ENCODE data around the gene SHKBP1. TPM values are rescaled to one million over a fixed set of nuclear protein-coding genes. Genes with fewer than 3 reads are reported as not detected.

The SHKBP1 gene
- total RNA-seq, 5 donors from 2014 or later (not counting 1 experiment from before 2014, with no cell fraction given), result 117 to 153 (median 142) TPM

GRCh38 chr19:40586611-40587010 is 9.9 kb downstream of the SHKBP1 start:
- Mint-ChIP-seq H3K36me3 (peaks cover 44% of the 10 kb centered on the region), H3K4me3 (no peak overlapping the region), H3K27me3 (no peaks in the 10 kb centered on the region), H3K4me1 (peaks cover 0 to 3% (median 0%) of the 10 kb centered on the region in 3 donors), H3K9me3 (no peaks in the 10 kb centered on the region), H3K27ac (no peak overlapping the region)
- WGBS (ENCODE audit: insufficient coverage), result 97% methylated on average over 14 of the region's 14 CpGs
- CTCF ChIA-PET, result no interaction called here
- H3K4me1 ChIP-seq (ENCODE audit: control insufficient read depth in 1 of 2, extremely low read depth in 1 of 2, insufficient read depth in 2 of 2, low read length in 2 of 2), result no peaks in the 10 kb centered on the region
- POLR2A ChIA-PET, result no interaction called here
- no peaks in the 10 kb centered on the region for H3K27me3 ChIP-seq (replicated peaks in 1 of 2; ENCODE audit: control insufficient read depth in 2 of 2, extremely low read depth in 1 of 2, insufficient read depth in 2 of 2, low read length in 1 of 2)
- peaks cover 14 to 70% of the 10 kb centered on the region in 2 donors for H3K36me3 ChIP-seq (ENCODE audit: control insufficient read depth in 2 of 2, extremely low read depth in 1 of 2, insufficient read depth in 1 of 2, low read length in 1 of 2)
- no peaks in the 10 kb centered on the region for H3K9me3 ChIP-seq
- H3K4me3 ChIP-seq (ENCODE audit: control insufficient read depth in 1 of 2, extremely low read depth in 1 of 2, low read length in 1 of 2), result no peak overlapping the region
- no peak overlapping the region for H3K27ac ChIP-seq (ENCODE audit: low read length)
- ATAC-seq (replicated peaks in 1 of 4) (no peak), DNase-seq (no peak)

- POLR2A ChIA-PET, result no interaction called here
- WGBS (ENCODE audit: insufficient coverage), result 92% methylated on average over 18 of the region's 19 CpGs
- CTCF ChIA-PET, result interaction anchor here in 1 of 2 donors (1.1 kb wide), 1 partner anchor 17 kb away, joined by 3 read pairs; no protein-coding TSS in a partner anchor
- Histone ChIP-seq H3K4me1 (ENCODE audit: control insufficient read depth in 1 of 2, extremely low read depth in 1 of 2, insufficient read depth in 2 of 2, low read length in 2 of 2) (no peaks in the 10 kb centered on the region), H3K27ac (ENCODE audit: low read length) (no peak overlapping the region), H3K27me3 (replicated peaks in 1 of 2; ENCODE audit: control insufficient read depth in 2 of 2, extremely low read depth in 1 of 2, insufficient read depth in 2 of 2, low read length in 1 of 2) (no peaks in the 10 kb centered on the region), H3K4me3 (ENCODE audit: control insufficient read depth in 1 of 2, extremely low read depth in 1 of 2, low read length in 1 of 2) (no peak overlapping the region), H3K36me3 (ENCODE audit: control insufficient read depth in 2 of 2, extremely low read depth in 1 of 2, insufficient read depth in 1 of 2, low read length in 1 of 2) (peaks cover 8 to 53% of the 10 kb centered on the region in 2 donors), H3K9me3 (no peaks in the 10 kb centered on the region)
- H3K4me1 Mint-ChIP-seq, result peaks cover 0 to 3% (median 0%) of the 10 kb centered on the region in 3 donors
- H3K4me3 Mint-ChIP-seq, result no peak overlapping the region
- no peaks in the 10 kb centered on the region for H3K27me3 Mint-ChIP-seq
- H3K9me3 Mint-ChIP-seq, result no peaks in the 10 kb centered on the region
- H3K27ac Mint-ChIP-seq, result no peak overlapping the region
- peaks cover 37% of the 10 kb centered on the region for H3K36me3 Mint-ChIP-seq
- ATAC-seq (replicated peaks in 1 of 4) (no peak), DNase-seq (no peak)
Observed at GRCh38 chr19:40588110-40588854, 11.6 kb downstream of the SHKBP1 start.

GRCh38 chr19:40588926-40589569 is 12.4 kb downstream of the SHKBP1 start:
- peaks cover 8 to 50% of the 10 kb centered on the region in 2 donors for H3K36me3 ChIP-seq (ENCODE audit: control insufficient read depth in 2 of 2, extremely low read depth in 1 of 2, insufficient read depth in 1 of 2, low read length in 1 of 2)
- H3K4me3 ChIP-seq (ENCODE audit: control insufficient read depth in 1 of 2, extremely low read depth in 1 of 2, low read length in 1 of 2), result no peak overlapping the region
- Mint-ChIP-seq H3K4me3 (no peak overlapping the region), H3K27ac (no peak overlapping the region), H3K36me3 (peaks cover 31% of the 10 kb centered on the region), H3K4me1 (peaks cover 0 to 4% (median 1%) of the 10 kb centered on the region in 3 donors), H3K27me3 (no peaks in the 10 kb centered on the region), H3K9me3 (no peaks in the 10 kb centered on the region)
- no peaks in the 10 kb centered on the region for H3K9me3 ChIP-seq
- DNase-seq (no peak), ATAC-seq (replicated peaks in 1 of 4) (no peak)
- POLR2A ChIA-PET, result no interaction called here
- CTCF ChIA-PET, result interaction anchor here in 1 of 2 donors (1.1 kb wide), 1 partner anchor 18 kb away, joined by 3 read pairs; no protein-coding TSS in a partner anchor
- no peaks in the 10 kb centered on the region for H3K27me3 ChIP-seq (replicated peaks in 1 of 2; ENCODE audit: control insufficient read depth in 2 of 2, extremely low read depth in 1 of 2, insufficient read depth in 2 of 2, low read length in 1 of 2)
- peaks cover 0 to 1% of the 10 kb centered on the region in 2 experiments for H3K4me1 ChIP-seq (ENCODE audit: control insufficient read depth in 1 of 2, extremely low read depth in 1 of 2, insufficient read depth in 2 of 2, low read length in 2 of 2)
- no peak overlapping the region for H3K27ac ChIP-seq (ENCODE audit: low read length)
- 100% methylated on average over 6 of the region's 9 CpGs for WGBS (ENCODE audit: insufficient coverage)

- DNase-seq (no peak), ATAC-seq (replicated peaks in 1 of 4) (no peak)
- peaks cover 6 to 10% (median 9%) of the 10 kb centered on the region in 3 donors for H3K4me1 Mint-ChIP-seq
- H3K4me1 ChIP-seq (ENCODE audit: control insufficient read depth in 1 of 2, extremely low read depth in 1 of 2, insufficient read depth in 2 of 2, low read length in 2 of 2), result peaks cover 0 to 9% of the 10 kb centered on the region in 2 experiments
- 96% methylated on average over 12 of the region's 26 CpGs for WGBS (ENCODE audit: insufficient coverage)
- peak overlapping the region in 1 of 2 donors; percentile 11 for H3K27ac Mint-ChIP-seq
- no peak overlapping the region for H3K4me3 Mint-ChIP-seq
- H3K27me3 ChIP-seq (replicated peaks in 1 of 2; ENCODE audit: control insufficient read depth in 2 of 2, extremely low read depth in 1 of 2, insufficient read depth in 2 of 2, low read length in 1 of 2), result peaks cover 0 to 3% of the 10 kb centered on the region in 2 experiments
- ChIA-PET POLR2A (no interaction called here), CTCF (no interaction called here)
- H3K27ac ChIP-seq (ENCODE audit: low read length), result no peak overlapping the region
- no peaks in the 10 kb centered on the region for H3K9me3 Mint-ChIP-seq
- peaks cover 23% of the 10 kb centered on the region for H3K36me3 Mint-ChIP-seq
- peaks cover 8 to 46% of the 10 kb centered on the region in 2 donors for H3K36me3 ChIP-seq (ENCODE audit: control insufficient read depth in 2 of 2, extremely low read depth in 1 of 2, insufficient read depth in 1 of 2, low read length in 1 of 2)
- no peak overlapping the region for H3K4me3 ChIP-seq (ENCODE audit: control insufficient read depth in 1 of 2, extremely low read depth in 1 of 2, low read length in 1 of 2)
- no peaks in the 10 kb centered on the region for H3K9me3 ChIP-seq
- H3K27me3 Mint-ChIP-seq, result no peaks in the 10 kb centered on the region
Observed at GRCh38 chr19:40589591-40590429, 13.1 kb downstream of the SHKBP1 start.

GRCh38 chr19:40590464-40591265 is 14.0 kb downstream of the SHKBP1 start:
- H3K27me3 Mint-ChIP-seq, result no peaks in the 10 kb centered on the region
- peak overlapping the region in 1 of 2 donors; percentile 11 for H3K27ac Mint-ChIP-seq
- H3K4me1 Mint-ChIP-seq, result peaks cover 6 to 13% (median 11%) of the 10 kb centered on the region in 3 donors
- no peaks in the 10 kb centered on the region for H3K9me3 Mint-ChIP-seq
- Histone ChIP-seq H3K4me3 (ENCODE audit: control insufficient read depth in 1 of 2, extremely low read depth in 1 of 2, low read length in 1 of 2) (no peak overlapping the region), H3K4me1 (ENCODE audit: control insufficient read depth in 1 of 2, extremely low read depth in 1 of 2, insufficient read depth in 2 of 2, low read length in 2 of 2) (peaks cover 0 to 14% of the 10 kb centered on the region in 2 experiments), H3K9me3 (no peaks in the 10 kb centered on the region), H3K27ac (ENCODE audit: low read length) (no peak overlapping the region), H3K27me3 (replicated peaks in 1 of 2; ENCODE audit: control insufficient read depth in 2 of 2, extremely low read depth in 1 of 2, insufficient read depth in 2 of 2, low read length in 1 of 2) (peaks cover 0 to 9% of the 10 kb centered on the region in 2 experiments), H3K36me3 (ENCODE audit: control insufficient read depth in 2 of 2, extremely low read depth in 1 of 2, insufficient read depth in 1 of 2, low read length in 1 of 2) (peaks cover 8 to 37% of the 10 kb centered on the region in 2 donors)
- DNase-seq (no peak), ATAC-seq (replicated peaks in 1 of 4) (peak in 1 of 4 experiments; percentile 21)
- POLR2A ChIA-PET, result interaction anchor here in 1 of 2 donors (0.6 kb wide), 1 partner anchor 187 kb away, joined by 5 read pairs; the partner anchor contains the start of gene RAB4B
- WGBS (ENCODE audit: insufficient coverage), result 97% methylated on average over 4 of the region's 22 CpGs
- H3K4me3 Mint-ChIP-seq, result no peak overlapping the region
- CTCF ChIA-PET, result interaction anchor here (0.5 to 0.6 kb wide), 2 partner anchors 11 to 40 kb away, joined by 4 to 5 read pairs; no protein-coding TSS in a partner anchor
- peaks cover 20% of the 10 kb centered on the region for H3K36me3 Mint-ChIP-seq

Measured in T-cell (primary cell).